Left lobe of liver (tissue), 2 donors: ENCODE results near the gene TBATA. TPM values are rescaled to one million over a fixed set of nuclear protein-coding genes. Genes with fewer than 3 reads are reported as not detected.
"Not testable (repeated sequence)": the region's sequence is repeated elsewhere in the genome, so short reads cannot be mapped to it uniquely, and the experiment has no call there.

Source experiments
- ATAC-seq: fragments of 200-7000 bp; cut with Tn5 transposase; one replicate; pipeline ENCODE4 v1.9.1; 2020; ENCODE audit warnings: mild to moderate bottlenecking, moderate library complexity
- DNase-seq: peaks from one replicate; pipeline ENCODE4 v3.0.0-alpha.2; 2020; ENCODE audit warnings: low spot score
- total RNA-seq: library from RNA; stranded (reverse); gene quantifications from one replicate; pipeline ENCODE4 v1.2.1, GENCODE V29; 2021
- donor health status: DM: no; HTN: no; CAD: no; lungs with moderate emphysema.
- donor health status: DM: no; HTN: yes; CAD: no.

The TBATA gene
- total RNA-seq, 1 donor from 2014 or later: not detected

GRCh38 chr10:70779511-70780369 is 5.4 kb downstream of the TBATA start:
- DNase-seq (no peak), ATAC-seq (peak; percentile 45)

DNA sequence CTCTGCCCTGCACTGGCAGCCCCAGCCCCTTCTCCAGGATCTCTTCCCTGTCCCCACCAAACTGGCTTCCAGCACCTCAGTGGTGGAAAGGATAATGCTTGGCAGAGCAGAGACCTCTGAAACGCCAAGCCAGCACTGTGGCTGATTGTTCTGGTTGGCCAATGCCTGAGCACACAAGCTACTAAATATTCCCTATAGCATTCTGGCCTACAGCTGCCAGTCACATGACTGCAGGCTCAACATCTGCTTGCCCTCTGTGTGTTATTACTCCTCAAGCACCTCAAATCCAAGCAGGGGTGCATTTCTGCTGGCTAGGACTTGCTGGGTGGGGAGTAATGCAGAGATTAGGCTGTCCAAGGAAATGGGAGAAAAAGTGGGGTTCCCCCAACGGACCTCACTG is 6.1 kb downstream of the TBATA start:
- no peak for DNase-seq
- ATAC-seq: no peak

DNA sequence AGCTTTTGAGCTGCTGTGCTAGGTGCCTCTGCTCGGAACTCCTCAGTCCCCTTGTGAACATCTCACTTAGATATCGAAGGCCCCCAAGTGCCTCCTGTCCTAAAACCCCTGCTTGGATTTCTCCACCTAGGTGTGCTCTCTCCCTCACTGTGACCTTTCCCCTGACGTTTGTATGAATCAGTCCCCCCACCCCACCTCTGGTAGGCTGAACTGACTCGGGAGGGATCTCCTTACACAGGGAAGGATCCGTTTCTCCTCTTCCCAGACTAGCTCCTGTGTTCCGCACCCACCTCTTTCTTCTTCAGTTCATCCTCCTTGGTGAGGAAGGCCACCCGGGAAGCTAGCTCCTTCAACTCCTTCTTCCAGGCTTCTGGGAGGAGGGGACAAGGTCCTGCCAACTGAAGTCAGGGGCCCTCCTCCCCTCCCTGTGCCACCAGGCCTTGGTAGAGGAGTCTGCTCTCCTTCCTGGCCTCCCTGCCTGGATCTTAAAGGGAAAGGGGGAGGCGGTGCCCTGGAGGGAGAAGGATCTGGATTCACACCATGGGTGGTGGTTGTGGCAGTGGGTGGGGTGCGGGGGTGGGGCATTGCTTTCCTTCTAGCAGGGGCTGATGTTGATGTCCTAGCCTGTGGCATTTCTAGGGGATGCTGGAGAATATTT is 6.8 kb downstream of the TBATA start:
- no peak for DNase-seq
- ATAC-seq: no peak

DNA sequence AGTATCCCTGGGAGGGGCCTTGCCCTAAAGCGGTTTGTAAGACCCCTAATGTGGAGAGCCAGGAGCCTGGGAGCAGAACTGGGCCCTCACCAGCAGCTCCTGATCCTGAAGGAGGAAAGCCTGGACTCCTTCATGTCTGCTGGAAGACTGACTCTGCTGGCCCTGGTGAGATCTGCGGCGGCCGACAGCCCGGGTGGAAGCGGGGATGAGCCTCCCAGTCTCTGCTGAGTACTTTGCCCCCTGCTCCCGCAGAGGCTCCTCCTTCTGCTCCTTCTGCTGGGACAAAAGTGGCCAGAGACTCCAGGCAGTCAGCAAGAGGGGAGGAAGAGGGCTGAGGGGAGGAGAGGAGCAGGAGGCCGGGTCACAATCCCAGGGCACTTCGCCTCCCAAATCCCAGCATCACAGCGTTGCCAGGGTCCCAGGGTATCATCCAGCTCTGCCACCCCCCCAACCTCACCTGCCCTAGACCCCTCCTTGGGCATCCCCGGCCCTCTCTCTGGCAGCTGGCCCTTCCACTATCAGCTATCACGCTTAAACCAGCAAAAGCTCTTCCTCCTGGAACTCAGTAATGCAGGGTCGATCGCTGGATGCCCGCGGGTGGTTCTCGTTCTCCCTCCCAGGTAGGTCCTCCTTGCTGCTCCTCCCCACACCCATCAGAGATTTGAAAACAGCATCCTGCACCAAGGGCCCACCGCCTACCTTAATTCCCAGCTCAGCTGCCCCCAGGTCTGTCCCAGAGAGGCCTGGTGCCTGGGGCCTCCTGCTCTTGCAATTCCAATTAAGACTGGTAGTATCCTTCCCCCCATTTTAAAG is 7.9 kb downstream of the TBATA start:
- no peak for DNase-seq

GRCh38 chr10:70776455-70777005 is 8.6 kb downstream of the TBATA start:
- no peak for ATAC-seq
- no peak for DNase-seq

More for the DNA sequence above, 7.9 kb downstream of the TBATA start:
- no peak for ATAC-seq

DNA sequence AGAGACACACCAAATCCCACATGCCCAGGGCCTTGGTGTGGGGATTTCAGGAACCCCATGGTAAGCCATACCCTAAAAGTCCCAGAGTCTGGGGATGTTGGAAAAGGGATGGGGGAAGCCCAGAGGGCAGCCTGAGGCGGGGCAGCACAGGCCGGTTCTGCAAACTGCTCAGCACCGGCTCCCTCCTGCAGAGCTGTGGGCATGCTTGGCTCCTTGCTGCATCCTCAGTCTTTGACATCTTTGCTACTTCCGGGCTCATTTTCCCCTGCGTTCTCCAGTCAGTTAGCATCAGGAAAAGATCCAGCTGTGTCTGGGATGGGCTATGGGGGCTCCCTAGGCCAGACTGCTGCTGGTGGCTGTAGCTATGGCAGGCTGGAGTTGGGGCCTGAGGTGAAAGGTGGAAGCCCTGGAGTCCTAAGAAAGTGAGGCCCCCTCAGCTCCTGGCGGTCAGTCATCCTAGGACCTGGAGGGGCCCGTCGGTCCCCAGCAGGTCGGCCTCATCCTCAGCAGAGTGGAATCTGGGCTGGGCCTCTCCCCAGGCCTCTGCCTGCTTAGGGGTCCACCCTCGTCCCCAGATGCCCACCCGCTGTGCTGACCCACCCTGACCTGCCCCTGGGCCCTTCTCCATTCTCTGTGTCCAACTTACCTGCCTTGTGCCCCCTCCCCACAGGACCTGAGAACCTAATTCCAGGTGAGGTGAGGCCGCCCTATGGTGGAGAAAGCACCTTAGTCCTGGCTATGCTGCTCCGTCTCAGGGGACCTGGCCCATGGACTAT is 9.3 kb downstream of the TBATA start:
- no peak for DNase-seq
- ATAC-seq: no peak

DNA sequence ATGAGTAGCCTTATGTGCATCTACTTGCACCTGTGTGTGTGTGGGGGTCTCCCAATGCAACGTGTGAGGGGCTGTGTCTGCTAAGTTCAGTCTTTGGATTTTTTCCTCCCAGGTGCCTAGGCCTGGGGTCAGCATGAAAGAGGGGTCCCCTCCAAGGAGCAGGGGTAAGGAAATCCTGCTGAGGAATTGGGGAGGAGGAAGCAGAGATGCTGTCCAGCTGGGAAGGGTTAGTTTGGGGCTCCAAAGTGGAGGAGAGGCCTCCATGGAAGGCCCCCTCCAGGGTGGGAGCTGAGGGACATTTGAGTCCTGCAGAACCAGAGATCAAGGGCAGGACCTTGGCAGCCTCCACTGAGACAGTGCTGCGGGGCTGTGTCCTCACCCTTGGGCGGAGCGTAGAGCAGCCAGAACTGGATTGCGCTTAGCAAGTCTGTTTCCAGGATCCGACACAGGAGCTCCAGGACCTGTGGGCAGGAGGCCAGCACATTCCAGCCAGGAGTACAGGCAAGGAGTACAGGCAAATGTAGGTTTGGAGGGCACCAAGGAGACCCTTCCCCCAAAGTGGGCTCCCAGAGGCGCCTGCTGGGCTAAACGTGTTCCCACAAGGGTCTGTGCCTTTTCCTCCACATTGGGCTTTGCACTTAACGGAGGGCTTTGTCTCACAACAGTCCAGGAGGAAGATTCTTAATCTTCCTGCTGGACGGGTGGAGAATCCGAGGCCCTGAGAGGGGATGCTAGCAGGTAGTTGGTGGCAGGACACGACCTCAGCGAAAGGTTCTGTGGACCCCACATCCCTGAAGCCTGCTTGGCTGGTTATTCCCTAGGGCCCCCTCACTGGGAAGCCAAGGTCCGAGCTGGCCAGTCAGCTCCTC is 10.1 kb downstream of the TBATA start:
- ATAC-seq (peak; percentile 68), DNase-seq (no peak)

- no peak for ATAC-seq
- DNase-seq: no peak
Measured at GRCh38 chr10:70773965-70774809, 11.0 kb downstream of the TBATA start.

- DNase-seq: no peak
Measured at GRCh38 chr10:70773461-70773860, 11.7 kb downstream of the TBATA start.

GRCh38 chr10:70772627-70773026 is 12.6 kb downstream of the TBATA start:
- ATAC-seq (no peak), DNase-seq (no peak)

More at GRCh38 chr10:70773461-70773860, 11.7 kb downstream of the TBATA start:
- no peak for ATAC-seq

DNA sequence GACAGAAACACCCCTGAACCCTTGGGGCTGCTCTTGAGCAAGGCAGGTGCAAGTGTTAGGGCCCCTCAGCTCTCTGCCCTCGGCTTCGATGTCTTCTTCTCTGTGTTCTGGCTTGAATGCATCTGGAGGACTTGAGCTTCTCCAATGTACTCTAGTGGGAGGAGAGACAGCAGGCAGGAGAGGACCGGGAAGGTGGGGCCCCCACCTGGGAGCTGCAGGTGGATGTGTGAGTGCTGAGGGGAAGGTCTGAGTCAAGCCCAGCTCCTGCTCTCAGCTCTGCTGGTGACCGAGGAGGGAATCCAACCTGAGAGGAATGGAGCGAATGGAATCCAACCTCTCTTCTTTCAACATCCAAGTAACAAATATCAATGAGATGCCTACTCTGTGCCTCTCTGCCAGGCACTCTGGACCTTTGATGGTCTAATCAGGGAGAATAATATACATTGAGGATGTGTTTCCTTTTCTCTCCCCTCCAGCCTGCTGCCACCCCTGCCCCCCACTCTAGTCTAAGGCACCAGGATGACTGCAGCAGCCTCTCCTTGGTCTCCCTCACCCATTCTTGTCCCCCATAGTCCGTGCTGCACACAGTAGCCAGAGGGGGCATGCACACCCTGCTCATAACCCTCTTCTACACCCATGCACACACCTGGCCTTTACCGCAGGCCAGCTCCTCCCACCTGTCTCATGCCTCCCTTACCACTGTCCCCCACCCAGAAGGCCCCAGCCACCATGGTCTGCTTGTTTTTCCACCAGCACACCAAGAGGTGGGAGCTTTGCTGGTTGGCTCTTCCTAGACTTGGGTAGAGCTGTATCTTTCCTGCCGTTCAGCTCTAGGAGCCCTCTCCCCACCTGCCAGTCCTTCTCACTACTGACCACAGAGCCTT is 13.6 kb downstream of the TBATA start:
- DNase-seq (peak; percentile 26), ATAC-seq (no peak)

DNA sequence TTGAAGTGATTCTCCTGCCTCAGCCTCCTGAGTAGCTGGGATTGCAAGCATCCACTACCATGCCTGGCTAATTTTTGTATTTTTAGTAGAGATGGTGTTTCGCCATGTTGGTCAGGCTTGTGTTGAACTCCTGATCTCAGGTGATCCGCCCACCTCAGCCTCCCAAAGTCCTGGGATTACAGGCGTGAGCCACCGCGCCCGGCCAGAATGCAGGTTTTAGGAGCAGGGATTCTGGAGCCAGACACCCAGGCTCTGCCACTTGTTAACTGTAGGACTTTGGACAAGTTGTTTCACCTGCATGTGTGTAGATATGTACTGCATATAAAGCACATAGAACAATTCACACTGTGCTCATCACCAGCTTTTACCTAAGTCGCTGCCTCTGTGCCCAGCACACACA is 14.7 kb downstream of the TBATA start:
- DNase-seq: peak; percentile 32

DNA sequence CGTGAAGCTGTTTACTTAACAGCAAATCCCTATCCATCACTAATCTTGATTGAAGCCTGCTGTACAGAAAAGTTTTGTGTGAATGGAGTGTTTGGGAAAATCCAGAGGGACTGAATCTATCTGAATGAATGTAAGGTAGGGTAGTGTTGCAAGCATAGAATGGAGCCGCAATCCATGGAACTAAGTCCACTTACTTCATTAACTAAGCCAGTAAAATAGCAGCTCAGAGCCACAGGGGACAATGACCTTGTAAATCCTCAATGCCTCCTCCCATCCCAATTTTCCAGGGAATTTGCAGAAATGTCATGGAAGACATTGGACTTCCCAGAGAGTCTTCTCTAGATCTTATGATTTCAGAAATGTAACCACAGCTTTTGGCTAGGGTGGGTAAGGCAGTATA is 15.2 kb downstream of the TBATA start:
- peak; percentile 89 for ATAC-seq

More for the DNA sequence above, 14.7 kb downstream of the TBATA start:
- ATAC-seq: not testable (repeated sequence)

GRCh38 chr10:70769121-70769520 is 16.1 kb downstream of the TBATA start:
- ATAC-seq (no peak), DNase-seq (peak; percentile 8)

More for the DNA sequence above, 15.2 kb downstream of the TBATA start:
- peak; percentile 38 for DNase-seq

- peak; percentile 19 for DNase-seq
- ATAC-seq: not testable (repeated sequence)
Measured at GRCh38 chr10:70768026-70768685, 17.0 kb downstream of the TBATA start.

- ATAC-seq (no peak), DNase-seq (no peak)
Measured at GRCh38 chr10:70765794-70766594, 19.2 kb downstream of the TBATA start.
